Hematopoietic multipotent progenitor cell treated with erythropoietin and hydrocortisone succinate and interleukin-3 and kit ligand, for 4 days (in vitro differentiated cells): ENCODE measurements around the gene CELSR1.

ENCODE experiments used
- DNase-seq: peaks from one replicate; pipeline ENCODE4 v3.0.0-alpha.2; 2015

The CELSR1 gene

GRCh38 chr22:46457502-46458488 is 79.6 kb downstream of the CELSR1 start:
- DNase-seq: peak; percentile 8

GRCh38 chr22:46456818-46457163 is 80.6 kb downstream of the CELSR1 start:
- no peak for DNase-seq

- DNase-seq: peak; percentile 18
Observed at GRCh38 chr22:46455446-46455845, 82.0 kb downstream of the CELSR1 start.

- DNase-seq: no peak
Observed at GRCh38 chr22:46454504-46455269, 82.7 kb downstream of the CELSR1 start.

GRCh38 chr22:46453829-46454503 is 83.5 kb downstream of the CELSR1 start:
- DNase-seq: no peak

- DNase-seq: no peak
Observed at GRCh38 chr22:46453006-46453828, 84.2 kb downstream of the CELSR1 start.

GRCh38 chr22:46452195-46453005 is 85.0 kb downstream of the CELSR1 start:
- DNase-seq: no peak

- no peak for DNase-seq
Observed at GRCh38 chr22:46451741-46452140, 85.7 kb downstream of the CELSR1 start.

GRCh38 chr22:46450931-46451561 is 86.4 kb downstream of the CELSR1 start:
- no peak for DNase-seq

- no peak for DNase-seq
Observed at GRCh38 chr22:46449974-46450745, 87.3 kb downstream of the CELSR1 start.

- DNase-seq: no peak
Observed at GRCh38 chr22:46449116-46449691, 88.2 kb downstream of the CELSR1 start.

- no peak for DNase-seq
Observed at GRCh38 chr22:46448333-46448732, 89.1 kb downstream of the CELSR1 start.

- no peak for DNase-seq
Observed at GRCh38 chr22:46447906-46448305, 89.5 kb downstream of the CELSR1 start.

GRCh38 chr22:46446799-46447198 is 90.6 kb downstream of the CELSR1 start:
- DNase-seq: no peak

- no peak for DNase-seq
Observed at GRCh38 chr22:46445771-46446420, 91.5 kb downstream of the CELSR1 start.

- no peak for DNase-seq
Observed at GRCh38 chr22:46444390-46444854, 93.0 kb downstream of the CELSR1 start.

GRCh38 chr22:46443850-46444389 is 93.5 kb downstream of the CELSR1 start:
- DNase-seq: no peak

GRCh38 chr22:46442217-46442853 is 95.1 kb downstream of the CELSR1 start:
- DNase-seq: no peak
